ENCODE results near the gene KXD1.

KXD1 gene

DNA sequence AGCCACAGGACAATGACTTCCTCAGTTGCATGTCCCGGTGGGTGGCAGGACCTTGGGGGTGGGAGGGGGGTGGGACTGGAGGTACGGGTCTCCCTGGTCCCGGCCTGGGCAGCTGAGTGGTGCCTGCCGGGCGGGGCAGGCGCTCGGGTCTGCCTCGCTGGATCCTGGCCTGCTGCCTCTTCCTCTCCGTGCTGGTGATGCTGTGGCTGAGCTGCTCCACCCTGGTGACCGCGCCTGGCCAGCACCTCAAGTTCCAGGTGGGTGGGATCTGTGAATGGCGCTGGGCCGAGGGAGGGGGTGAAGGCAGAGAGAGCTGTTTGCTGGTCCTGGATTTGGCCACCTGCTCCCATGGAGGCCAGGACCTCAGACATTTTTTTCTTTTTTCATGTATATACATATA lies 60.6 kb downstream of the KXD1 start:
- DNase-seq, result no peak

Data from suppressor macrophage treated with lipopolysaccharide for 4 hours (primary cell).